SHP77 treated with DMSO at 0.1 percent for 48 hours (cell line): ENCODE results near the gene CALR3.
"Not testable (repeated sequence)": the region's sequence is repeated elsewhere in the genome, so short reads cannot be mapped to it uniquely, and the experiment has no call there.

Experiments used
- DNase-seq: peaks from one replicate; lab custom pipeline; 2025; lab: John Stamatoyannopoulos, UW

CALR3 gene

DNA sequence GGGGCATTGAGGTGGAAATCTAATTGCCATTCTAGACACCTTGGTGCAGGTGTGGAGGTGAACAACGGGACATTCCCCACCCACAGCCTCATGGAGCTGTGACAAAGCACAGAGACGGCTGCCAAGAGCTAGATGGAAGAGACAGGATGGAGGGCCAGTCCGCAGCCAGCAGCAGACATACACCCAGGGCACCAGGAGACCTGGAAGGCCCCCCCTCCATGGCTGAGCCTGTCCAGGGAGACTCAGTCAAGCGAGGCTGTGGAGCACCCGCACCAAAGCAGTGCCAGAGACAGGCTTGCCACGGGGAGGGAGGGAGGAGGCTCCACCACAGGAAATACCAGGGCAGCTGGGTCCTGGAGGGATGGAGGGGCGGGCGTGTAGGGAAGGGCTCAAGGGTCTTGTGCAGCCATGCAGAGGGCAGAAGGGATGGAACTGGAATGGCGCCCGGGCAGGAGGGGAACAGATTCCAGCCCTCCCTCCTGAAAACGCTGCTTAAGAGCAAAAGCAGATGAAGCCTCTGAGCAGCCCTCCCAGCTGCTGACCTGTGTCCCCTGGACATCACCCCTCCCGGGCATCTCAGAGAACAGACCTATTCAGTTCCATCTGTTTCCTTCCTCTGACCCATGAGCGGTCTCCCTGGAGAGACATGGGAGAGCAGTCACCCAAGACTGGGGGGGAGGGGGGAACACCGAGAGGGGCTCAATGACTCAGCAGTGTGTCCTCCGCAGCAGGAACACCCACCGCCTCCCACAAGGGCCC lies 38.6 kb downstream of the CALR3 start:
- DNase-seq, result peak; percentile 37

DNA sequence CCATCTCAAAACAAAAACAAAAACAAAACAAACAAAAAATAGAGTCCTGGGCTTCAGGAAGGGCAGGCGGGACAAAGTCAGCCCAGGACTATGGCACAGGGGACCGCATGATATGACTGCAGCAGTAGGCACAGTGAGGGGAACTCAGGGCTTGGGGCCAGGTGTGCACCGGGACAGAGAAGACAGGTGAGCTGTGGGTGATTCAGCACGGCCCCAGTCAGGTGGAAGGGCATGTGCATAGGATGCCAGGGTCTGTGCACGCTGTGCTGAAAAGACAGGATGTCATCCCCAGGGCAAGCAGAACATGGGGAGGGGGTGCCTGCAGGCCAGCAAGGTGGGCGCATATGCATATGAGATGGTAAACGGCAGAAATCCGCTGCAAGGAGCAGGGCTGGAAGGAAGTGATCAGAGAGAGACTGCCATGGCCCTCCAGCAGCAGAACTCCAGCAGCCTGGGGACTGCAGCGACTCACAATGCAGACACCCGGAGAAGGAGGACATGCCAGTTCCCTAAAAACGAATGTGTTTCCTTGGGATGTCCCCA lies 39.2 kb downstream of the CALR3 start:
- no peak for DNase-seq

DNA sequence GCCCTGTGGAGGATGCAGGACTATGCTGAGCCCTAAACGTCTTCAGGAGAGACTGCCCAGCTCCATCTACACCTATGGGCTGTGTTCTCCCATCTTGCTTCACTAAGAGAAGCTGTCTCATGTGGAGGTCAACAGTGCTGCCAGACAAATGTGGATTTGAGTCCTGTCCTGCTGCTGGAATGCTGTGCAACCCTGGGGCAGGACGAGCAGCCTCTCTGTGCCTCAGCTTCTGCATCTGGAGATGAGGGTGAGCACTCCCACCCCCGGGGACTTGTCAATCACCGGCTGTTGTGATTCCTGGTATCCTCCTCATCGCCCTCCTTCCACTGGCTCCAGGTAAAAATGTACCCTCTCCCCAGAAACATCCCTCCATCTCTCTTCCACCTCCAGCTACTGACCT lies 40.5 kb downstream of the CALR3 start:
- no peak for DNase-seq

DNA sequence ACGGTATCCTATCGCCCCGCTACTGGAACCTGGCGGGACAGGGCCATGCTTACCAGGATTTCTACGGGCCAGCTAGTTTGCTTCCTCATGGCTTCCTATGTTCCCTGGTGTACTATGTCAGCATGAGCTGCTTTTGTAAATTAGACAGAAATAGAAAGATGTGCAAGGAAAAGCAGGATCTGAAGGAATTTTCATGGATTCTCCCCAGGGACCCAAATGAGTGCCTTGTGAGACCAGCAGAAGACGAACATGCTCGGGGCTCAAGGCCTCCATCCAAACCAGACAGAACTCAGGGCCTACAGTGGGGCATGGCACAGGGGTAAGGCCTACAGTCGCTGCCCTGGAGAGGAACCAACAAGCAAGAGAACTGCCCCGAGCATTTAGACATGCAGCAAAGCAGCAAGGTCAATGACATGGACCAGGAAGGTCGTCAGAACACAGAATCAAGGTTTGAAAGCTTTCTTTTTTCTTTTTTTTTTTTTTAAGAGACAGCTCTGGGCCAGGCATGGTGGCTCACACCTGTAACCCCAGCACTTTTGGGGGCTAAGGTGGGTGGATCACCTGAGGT lies 41.5 kb downstream of the CALR3 start:
- no peak for DNase-seq

DNA sequence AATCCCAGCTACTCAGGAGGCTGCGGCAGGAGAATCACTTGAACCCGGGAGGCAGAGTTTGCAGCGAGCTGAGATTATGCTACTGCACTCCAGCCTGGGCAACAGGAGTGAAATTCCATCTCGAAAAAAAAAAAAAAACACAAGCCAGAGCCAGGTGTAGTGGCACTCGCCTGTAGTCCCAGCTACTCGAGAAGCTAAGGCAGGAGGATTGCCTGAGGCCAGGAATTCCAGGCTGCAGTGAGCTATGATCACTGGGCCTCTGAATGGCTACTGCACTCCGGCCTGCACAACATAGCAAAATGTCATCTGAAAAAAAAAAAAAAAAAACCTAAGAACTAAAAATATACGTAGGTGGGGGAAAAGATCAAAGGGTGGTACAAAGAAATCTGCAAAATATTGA lies 43.6 kb downstream of the CALR3 start:
- no peak for DNase-seq

DNA sequence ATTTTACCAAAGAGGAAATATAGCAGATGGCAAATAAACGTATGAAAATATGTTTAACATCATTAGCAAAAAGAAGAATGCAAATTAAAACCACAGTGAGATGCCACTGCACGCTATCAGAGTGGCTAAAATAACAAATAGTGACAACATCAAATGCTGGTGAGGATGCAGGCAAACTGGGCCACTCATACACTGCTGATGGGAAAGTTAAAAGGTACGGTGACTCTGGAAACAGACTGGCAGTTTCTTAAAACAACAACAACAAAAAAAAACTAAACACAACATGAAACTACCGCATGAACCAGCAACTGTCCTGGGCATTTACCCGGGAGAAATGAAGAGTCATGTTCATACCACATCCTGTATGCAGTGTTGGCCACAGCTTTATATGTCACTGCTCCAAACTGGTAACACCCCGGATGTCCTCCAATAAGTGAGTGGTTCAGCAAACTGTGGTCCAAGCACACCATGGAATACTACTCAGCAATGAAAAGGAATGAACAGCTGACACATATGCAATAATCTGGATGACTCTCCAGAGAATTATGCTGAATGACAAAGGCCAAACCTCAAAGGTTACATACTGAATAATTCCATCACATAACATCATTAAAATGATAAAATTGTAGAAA lies 46.5 kb downstream of the CALR3 start:
- no peak for DNase-seq

DNA sequence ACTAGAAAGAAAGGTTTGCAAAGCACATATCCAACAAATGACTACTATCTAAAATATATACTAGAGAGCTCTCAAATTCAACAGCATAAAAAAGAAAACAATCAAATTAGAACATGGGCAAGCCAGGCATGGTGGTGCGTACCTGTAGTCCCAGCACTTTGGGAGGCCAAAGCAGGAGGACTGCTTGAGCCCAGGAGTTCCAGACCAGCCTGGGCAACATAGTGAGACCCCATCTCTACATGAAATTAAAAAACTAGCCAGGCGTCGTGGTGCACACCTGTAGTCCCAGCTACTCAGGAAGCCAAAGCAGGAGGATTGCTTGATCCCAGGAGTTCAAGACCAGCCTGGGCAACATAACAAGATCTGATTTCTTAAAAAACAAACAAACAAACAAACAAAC lies 47.1 kb downstream of the CALR3 start:
- DNase-seq, result not testable (repeated sequence)

DNA sequence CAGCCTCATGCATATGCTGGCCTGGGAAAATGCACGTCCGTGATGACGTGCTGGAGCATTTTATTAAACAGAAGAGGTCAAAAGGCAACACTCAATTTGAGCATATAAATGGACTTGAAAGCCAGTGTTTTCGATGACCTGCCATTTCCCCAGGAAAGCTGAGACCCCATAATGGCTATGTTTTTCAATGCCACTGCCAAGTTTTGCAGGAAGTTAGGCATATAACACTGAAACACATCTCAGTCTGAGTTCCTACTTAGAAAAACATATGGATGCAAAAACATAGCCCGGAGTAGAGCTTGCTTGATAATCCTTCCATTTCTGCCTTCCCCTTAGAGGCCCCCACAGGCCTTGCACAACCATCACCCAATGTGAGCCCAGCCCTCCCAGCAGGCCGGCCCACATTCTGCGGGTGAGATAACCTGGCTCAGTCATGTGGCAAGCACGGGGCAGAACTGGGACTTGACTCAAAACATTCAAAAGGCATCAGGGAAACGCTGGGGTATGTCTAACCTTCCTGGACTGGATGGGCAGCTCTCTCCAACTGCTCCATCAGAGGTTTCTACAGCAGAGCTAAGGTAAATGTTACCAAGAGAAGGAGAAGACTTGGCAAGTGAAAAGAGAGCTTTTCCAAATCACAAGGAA lies 49.1 kb downstream of the CALR3 start:
- DNase-seq, result no peak

DNA sequence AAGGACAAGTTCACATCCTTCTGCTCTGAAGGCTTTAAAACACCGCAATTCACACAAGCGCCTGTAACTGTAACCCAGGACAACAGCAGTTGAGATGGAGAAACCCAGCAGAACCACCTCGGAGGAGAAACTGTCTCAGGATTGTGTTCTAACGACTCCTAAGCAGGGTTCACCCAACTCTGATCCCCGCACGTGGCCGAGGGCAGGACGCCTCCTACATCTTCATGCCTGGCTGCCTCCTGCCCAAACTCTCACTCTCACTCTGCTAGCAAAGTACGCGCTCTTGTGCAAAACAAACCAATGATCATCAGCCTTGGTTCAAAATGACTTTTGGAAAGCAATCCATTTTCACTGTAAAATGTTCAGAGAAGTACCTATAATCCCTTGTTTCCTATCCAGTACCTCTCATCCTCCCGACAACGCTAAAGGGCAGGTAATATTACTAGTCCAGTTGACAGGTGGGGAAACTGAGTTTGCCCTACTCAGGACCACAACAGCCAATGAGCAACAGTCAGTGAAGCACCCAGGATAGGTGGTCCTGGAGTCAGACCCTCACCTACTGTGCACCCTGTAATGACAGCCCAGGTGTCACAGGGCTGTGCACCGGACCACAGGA lies 49.8 kb downstream of the CALR3 start:
- no peak for DNase-seq

DNA sequence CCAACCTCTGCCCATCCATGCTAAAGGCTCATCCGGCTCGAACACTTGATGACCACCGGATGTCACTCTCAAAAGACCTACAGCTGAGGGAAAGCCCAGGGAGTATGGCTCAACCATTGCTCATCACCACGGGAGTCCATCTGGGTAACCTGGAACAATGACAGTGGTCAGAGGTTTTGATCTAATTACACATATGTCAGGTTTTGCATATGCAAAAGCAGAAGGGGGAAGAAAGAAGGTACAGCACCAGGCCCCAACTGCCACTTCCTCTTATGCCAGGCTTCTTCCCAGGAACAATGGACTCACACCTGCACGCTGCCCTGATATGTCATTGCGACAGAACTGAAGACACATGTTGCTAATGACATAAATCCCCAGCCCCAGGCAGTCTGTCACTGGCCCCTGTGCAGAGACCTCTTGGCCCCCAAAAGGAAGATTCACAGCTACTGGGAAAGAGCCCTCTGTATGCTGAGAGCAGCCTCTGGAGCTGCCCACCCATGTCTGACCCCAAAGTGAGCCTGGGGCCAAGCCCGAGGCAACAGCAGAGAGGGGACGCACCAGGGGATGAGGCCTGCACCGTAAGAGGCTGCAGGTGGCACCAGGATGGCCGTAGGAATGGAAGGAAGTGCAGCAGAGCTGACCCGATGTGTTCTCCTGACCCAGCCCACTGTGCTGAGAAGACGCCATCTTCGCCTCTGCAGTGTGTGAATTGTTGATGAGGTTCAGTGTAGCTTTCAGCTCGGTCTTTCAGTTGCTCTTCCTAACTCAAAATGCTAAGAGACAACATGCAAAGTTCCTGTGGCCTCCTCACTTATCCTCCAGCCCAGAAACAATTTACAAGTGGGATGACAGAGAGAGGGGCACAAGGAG lies 50.5 kb downstream of the CALR3 start:
- DNase-seq, result no peak

DNA sequence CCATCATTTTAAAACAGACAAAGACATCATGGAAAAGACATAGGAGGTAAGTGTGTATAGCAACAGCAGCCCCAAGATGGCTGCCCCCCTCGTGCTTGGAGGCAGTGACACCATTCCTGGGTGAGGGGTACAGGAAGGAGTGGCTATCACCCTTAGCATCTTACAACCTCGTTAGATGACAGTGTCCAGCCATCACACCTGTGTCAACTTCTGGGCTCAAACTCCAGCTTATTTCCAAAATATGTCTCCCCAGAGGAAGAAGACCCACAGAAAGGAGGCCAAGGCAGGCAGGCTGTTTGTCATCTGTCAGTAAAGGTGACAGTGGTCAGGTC lies 51.7 kb downstream of the CALR3 start:
- DNase-seq, result no peak

DNA sequence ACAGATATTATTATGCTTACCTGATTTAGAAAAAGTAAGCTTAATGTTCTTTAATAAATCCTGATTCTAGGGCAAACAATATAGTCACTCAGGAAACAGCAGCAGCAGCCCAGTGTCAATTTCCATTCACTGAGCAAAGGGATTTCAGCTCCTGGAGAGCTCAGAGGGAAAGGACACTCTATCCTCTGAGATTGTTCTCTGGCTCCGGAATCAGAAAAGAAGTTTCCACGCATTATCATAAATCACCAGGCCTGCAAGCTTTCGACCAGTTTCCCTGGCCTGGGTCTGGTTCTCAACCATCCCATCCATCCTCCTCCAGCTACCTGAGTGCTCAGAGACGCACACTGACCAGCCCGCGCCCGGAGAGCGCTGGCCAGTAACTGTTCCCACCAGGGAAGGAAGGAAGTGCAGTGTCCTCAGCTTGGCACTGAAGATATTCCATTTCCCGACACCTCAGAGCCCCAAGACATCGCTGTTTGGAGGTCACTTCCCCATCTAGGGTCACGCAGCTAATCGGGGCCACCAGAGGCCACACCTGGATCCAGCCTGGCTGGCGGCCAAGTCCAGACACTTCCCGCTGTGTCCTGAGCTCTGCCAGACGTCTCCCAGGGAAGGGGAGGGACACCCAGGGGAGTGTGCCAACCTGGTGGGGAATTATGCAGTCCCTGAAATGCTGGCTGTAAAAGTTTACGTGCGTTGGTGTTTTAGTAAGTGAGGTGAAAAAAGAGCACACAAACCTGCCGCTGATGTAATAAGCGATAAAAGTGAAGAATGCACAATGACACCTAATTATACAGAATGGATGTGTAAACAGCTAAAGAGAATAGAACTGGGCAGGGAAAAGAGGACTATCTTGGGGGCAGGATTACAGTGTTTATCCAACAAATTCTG lies 53.3 kb downstream of the CALR3 start:
- no peak for DNase-seq

DNA sequence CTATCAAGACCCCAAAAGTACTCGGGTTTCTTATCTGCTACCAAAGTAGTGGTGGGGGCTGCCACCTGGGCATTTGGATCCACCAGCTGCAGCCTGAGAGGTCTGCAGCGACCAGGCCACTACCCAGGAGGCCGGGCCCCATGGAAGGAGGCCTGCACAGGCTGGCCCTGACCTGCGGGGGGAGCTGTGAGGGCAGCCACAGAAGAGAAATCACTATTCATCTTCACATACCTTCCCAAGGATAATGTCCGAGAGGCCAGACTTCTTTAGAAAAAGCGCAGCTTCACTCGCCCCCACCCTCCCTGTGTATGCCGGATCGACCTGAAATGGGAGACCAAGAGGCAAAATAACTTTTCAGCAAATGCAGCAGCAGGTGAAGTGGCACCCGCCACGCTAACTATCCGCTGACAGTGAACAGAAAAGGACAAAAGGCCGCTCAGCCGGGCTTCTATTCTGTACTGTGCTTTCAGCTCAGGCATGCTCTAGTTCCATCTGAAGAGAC lies 54.3 kb downstream of the CALR3 start:
- DNase-seq, result no peak

DNA sequence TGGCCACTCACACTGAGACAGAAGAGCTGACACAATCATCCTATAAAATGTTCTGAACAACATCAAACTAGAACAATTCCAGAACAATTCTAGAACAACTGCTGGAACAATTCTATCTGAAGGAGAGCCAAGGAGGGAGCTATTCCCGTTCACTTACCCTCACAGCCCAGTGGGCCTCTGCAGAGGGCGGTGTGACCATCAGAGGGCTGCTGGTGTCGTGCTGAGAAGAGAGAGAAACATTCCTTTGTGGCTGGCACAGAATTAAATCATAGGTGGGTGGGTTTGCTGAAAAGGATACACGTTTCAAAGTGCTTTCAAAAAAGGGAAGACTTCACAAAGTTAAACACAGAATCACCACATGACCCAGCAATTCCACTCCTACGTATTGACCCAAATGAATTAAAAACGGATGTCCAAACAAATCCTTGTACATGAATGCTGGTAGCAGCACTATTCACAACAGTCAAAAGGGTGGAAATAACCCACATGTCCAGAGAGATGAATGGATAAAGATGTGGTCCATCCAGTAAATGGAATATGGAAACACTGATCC lies 59.1 kb downstream of the CALR3 start:
- no peak for DNase-seq

DNA sequence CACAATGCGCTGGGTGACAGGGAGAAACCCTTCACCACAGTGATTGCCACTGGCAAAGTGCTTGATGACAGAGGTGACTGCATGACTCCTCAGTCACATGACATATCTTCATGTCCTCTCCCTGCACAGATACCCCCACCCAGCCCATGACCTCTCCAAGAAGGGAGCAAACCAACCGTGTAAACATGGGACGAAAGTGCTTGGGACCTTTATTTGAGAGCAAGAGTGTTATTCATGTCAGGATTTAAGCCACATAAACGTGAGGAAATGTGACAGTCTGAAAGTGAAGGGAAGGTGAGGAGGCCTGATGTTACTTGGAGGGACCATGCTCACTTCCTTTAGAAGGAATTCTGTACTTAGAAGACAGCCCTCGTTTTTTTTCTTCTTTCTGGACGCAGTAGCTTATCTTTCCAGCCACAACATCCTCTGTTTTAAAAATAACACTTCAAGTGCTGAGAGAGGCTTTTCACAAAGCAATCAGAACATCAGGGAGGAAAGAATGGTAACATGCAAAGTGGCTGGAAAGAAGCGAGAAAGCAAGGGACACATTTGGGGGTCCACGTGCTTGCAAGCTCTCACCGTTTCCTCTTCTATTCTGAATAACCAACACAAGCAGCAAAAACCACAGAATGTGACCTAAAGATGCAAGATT lies 59.8 kb downstream of the CALR3 start:
- DNase-seq, result no peak

DNA sequence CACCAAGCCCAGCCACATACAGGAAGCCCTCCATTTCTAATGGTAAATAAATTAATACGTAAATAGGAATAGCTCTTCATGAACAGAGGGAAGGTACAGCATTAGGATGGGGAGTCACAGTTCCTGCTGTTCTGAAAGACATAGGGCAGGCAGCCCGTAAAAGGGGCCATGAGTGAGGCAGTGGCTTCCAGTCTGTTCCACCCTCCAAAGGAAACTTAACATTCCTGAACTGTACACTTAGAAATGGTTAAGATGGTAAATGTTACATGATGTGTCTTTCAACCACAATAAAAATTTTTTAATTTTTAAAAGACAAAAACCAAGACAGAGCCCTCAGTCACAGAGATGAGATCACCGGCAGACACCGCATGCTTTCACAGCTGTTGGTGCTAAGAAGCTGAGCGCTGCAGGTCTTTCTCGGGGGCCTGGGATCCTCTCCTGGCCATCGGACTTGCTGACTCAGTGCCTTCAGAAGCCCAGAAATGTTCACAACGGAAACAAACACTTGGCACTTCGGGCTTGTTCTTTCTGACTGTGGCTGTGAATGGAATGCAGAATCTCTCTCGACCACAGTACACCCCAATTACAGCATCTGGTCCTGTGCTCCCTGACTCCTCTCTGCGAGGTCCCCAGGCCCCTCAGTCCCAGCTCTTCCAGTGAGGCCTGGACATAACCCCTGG lies 60.6 kb downstream of the CALR3 start:
- no peak for DNase-seq

DNA sequence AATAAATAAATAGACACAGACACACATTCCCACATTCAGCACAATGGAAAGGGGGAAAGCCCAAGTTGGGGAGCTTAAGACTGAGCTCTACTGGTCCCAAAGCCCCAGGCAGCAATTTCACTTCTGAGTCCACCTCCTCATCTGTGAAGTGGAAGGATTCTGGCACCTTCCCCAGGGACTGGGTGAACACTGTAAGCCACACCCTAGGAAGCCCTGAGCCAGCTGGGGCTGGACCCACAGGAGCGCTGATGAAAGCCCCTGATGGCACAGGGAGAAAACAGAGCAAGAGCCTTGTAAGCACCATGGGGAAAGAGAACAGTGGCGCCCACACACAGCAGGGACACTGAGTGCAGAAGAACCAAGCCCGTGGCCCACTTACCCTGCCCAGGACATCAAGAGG lies 62.0 kb downstream of the CALR3 start:
- no peak for DNase-seq

DNA sequence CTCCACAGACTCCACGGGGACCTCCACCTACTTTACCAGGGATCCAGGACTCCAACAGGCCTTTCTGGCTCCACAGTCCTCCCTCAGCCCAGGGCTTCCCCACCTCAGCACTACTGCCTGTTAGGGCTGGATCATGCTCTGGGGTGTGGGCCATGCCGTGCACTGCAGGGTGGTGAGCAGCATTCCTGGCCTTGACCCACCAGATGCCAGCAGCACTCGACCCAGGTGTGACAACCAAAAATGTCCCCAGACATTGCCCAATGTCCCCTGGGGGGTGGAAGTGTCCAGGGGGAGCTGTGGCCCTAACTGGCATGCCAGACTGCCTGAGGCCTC lies 66.2 kb downstream of the CALR3 start:
- no peak for DNase-seq
